ENCODE data around the gene NUDCD2. TPM values are rescaled to one million over a fixed set of nuclear protein-coding genes. Genes with fewer than 3 reads are reported as not detected.
A peak's percentile ranks its signal among the peaks of the same experiment; 100 is the strongest.

Gene NUDCD2
- polyA plus RNA-seq, 1 of the 3 experiments (the other 2 are of a cell fraction), result 7.8 TPM

DNA sequence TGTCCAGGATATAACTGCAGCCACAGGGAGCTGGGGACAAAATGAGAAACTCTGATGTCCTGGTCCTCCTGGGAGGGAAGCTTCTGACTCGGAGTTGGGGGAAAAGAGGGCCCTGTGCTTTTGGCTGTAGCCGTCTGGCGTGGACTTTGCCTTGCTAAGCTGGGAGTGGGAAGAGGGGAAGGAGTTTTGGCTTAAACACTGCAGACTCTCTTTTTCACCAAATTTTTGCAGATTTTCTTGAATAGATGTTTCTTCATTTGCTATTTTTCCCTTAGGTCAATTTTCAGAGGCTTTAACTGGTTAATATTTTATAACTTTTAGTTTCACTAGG, 29.8 kb upstream of the NUDCD2 start:
- Histone ChIP-seq H3K27me3 (ENCODE audit: insufficient read depth) (no peaks in the 10 kb centered on the region), H3F3A (replicated peaks; ENCODE audit: insufficient read depth) (no peaks in the 10 kb centered on the region), H3K79me2 (ENCODE audit: insufficient read depth) (peaks cover 11% of the 10 kb centered on the region; the same call in 1 of the 2 replicates), H3K4me1 (ENCODE audit: control insufficient read depth in 1 of 2, insufficient read depth in 2 of 2, low read depth in 1 of 2, low read length in 1 of 2) (no peaks in the 10 kb centered on the region; a peak in 1 of 4 replicates), H3K9me2 (no peaks in the 10 kb centered on the region), H3K9ac (no peak overlapping the region), H3K36me3 (replicated peaks in 1 of 2; ENCODE audit: control insufficient read depth in 1 of 2, insufficient read depth in 2 of 2, low read length in 1 of 2) (peaks cover 17 to 41% of the 10 kb centered on the region in 2 experiments), H3K9me3 (no peaks in the 10 kb centered on the region), H3K4me2 (no peak overlapping the region), H3K27ac (ENCODE audit: low read depth in 2 of 2, low read length in 1 of 2) (no peak overlapping the region), H2AFZ (ENCODE audit: low read depth) (no peak overlapping the region), H3K4me3 (ENCODE audit: low read depth in 2 of 2, low read length in 1 of 2) (no peak overlapping the region), H4K20me1 (ENCODE audit: insufficient read depth) (no peaks in the 10 kb centered on the region)
- ChIA-PET POLR2A (no interaction called here), CTCF (interaction anchor here (0.9 to 1.3 kb wide), 2 partner anchors 13 to 16 kb away, joined by 3 to 9 read pairs; no protein-coding TSS in a partner anchor)
- WGBS (ENCODE audit: low lambda C conversion rate), result 96% methylated on average over 3 of the region's 3 CpGs
- TF ChIP-seq SIN3A (IDR thresholded peaks at IDR 0.05; ENCODE audit: borderline replicate concordance, low read depth, low read length) (no peak), TCF12 (IDR thresholded peaks at IDR 0.05) (no peak), TEAD4 (IDR thresholded peaks at IDR 0.05; ENCODE audit: borderline replicate concordance, insufficient read depth) (no peak), GATA2 (CRISPR knock-in tag; IDR thresholded peaks at IDR 0.05) (no peak), JUND (IDR thresholded peaks at IDR 0.05) (no peak), FOXJ3 (CRISPR knock-in tag; IDR thresholded peaks at IDR 0.05) (no peak), MXI1 (IDR thresholded peaks at IDR 0.05; ENCODE audit: low read depth, low read length) (no peak)
- TF ChIP-seq, protein P1, sequence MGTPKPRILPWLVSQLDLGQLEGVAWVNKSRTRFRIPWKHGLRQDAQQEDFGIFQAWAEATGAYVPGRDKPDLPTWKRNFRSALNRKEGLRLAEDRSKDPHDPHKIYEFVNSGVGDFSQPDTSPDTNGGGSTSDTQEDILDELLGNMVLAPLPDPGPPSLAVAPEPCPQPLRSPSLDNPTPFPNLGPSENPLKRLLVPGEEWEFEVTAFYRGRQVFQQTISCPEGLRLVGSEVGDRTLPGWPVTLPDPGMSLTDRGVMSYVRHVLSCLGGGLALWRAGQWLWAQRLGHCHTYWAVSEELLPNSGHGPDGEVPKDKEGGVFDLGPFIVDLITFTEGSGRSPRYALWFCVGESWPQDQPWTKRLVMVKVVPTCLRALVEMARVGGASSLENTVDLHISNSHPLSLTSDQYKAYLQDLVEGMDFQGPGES (IDR thresholded peaks at IDR 0.05; ENCODE audit: low read depth, low read length), result no peak
- TF ChIP-seq, protein P2, sequence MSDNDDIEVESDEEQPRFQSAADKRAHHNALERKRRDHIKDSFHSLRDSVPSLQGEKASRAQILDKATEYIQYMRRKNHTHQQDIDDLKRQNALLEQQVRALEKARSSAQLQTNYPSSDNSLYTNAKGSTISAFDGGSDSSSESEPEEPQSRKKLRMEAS (IDR thresholded peaks at IDR 0.05; ENCODE audit: low read depth), result no peak
- DNase-seq, result no peak

DNA sequence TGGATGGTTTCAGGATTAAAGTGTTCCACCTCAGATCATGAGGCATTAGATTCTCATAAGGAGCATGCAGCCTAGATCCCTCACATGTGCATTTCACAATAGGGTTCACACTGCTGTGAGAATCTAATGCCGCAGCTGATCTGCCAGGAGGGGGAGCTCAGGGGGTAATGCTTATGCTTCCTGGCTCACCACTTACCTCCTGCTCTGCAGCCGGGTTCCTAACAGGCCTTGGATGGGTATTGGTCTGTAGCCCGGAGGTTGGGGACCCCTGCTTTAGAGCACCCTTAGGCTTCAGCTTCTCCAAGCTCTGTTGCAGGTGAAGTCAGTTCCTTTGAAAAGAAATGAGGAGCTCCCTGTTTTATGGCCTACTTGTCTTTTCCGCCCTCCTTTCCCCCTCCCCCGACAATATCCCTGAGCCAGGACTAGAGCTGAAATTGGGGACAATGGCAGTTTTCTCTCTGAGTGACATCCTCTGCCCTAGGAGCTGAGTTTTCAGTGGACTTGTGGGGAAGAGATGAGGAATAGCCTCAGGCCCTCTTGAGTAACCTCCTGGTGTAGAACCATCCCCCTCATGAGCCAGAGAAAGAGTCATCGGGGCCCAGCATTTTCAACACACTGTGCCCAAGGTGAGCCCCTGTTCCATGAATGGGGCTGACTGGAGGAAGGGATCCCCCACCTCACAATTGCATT, 29.3 kb upstream of the NUDCD2 start:
- POLR2A ChIA-PET, result no interaction called here
- no peak overlapping the region for H3K4me3 ChIP-seq (ENCODE audit: low read depth in 2 of 2, low read length in 1 of 2)
- H3F3A ChIP-seq (replicated peaks; ENCODE audit: insufficient read depth), result no peaks in the 10 kb centered on the region
- no peaks in the 10 kb centered on the region for H3K9me2 ChIP-seq
- WGBS (ENCODE audit: low lambda C conversion rate), result 95% methylated on average over 6 of the region's 6 CpGs
- CTCF ChIA-PET, result interaction anchor here (0.9 to 1.3 kb wide), 2 partner anchors 14 to 16 kb away, joined by 3 to 9 read pairs; no protein-coding TSS in a partner anchor
- H4K20me1 ChIP-seq (ENCODE audit: insufficient read depth), result no peaks in the 10 kb centered on the region
- H3K9ac ChIP-seq, result no peak overlapping the region
- TF ChIP-seq, protein P3, sequence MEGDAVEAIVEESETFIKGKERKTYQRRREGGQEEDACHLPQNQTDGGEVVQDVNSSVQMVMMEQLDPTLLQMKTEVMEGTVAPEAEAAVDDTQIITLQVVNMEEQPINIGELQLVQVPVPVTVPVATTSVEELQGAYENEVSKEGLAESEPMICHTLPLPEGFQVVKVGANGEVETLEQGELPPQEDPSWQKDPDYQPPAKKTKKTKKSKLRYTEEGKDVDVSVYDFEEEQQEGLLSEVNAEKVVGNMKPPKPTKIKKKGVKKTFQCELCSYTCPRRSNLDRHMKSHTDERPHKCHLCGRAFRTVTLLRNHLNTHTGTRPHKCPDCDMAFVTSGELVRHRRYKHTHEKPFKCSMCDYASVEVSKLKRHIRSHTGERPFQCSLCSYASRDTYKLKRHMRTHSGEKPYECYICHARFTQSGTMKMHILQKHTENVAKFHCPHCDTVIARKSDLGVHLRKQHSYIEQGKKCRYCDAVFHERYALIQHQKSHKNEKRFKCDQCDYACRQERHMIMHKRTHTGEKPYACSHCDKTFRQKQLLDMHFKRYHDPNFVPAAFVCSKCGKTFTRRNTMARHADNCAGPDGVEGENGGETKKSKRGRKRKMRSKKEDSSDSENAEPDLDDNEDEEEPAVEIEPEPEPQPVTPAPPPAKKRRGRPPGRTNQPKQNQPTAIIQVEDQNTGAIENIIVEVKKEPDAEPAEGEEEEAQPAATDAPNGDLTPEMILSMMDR (IDR thresholded peaks at IDR 0.05), result peak; percentile 25
- TF ChIP-seq SIN3A (IDR thresholded peaks at IDR 0.05; ENCODE audit: borderline replicate concordance, low read depth, low read length), result no peak
- H3K4me2 ChIP-seq, result no peak overlapping the region
- peaks cover 11% of the 10 kb centered on the region; the same call in 1 of the 2 replicates for H3K79me2 ChIP-seq (ENCODE audit: insufficient read depth)
- H2AFZ ChIP-seq (ENCODE audit: low read depth), result no peak overlapping the region
- H3K27ac ChIP-seq (ENCODE audit: low read depth in 2 of 2, low read length in 1 of 2), result no peak overlapping the region
- no peaks in the 10 kb centered on the region for H3K27me3 ChIP-seq (ENCODE audit: insufficient read depth)
- H3K4me1 ChIP-seq (ENCODE audit: control insufficient read depth in 1 of 2, insufficient read depth in 2 of 2, low read depth in 1 of 2, low read length in 1 of 2), result no peaks in the 10 kb centered on the region; a peak in 1 of 4 replicates
- no peak for DNase-seq
- peaks cover 20 to 46% of the 10 kb centered on the region in 2 experiments for H3K36me3 ChIP-seq (replicated peaks in 1 of 2; ENCODE audit: control insufficient read depth in 1 of 2, insufficient read depth in 2 of 2, low read length in 1 of 2)
- H3K9me3 ChIP-seq, result no peaks in the 10 kb centered on the region
